Esophagus (tissue), 2 donors: ENCODE results near the gene KCNH2. TPM values are rescaled to one million over a fixed set of nuclear protein-coding genes. Genes with fewer than 3 reads are reported as not detected.

Experiments
- H3K27ac ChIP-seq, 2 donors: one replicate each; pipeline ENCODE4 v1.5.1; 2013; ENCODE audit warnings: low read depth in 2 of 2, mild to moderate bottlenecking in 2 of 2, inconsistent platforms in 1 of 2, low read length in 1 of 2, moderate library complexity in 1 of 2
- H3K27me3 ChIP-seq, 2 donors: one replicate each; pipeline ENCODE4 v1.6.1; 2013; ENCODE audit warnings: low read length in 2 of 2, control low read depth in 1 of 2, mild to moderate bottlenecking in 1 of 2; ENCODE audit not compliant: insufficient read depth in 2 of 2, control insufficient read depth in 1 of 2
- H3K36me3 ChIP-seq, 2 donors: one replicate each; pipeline ENCODE4 v1.6.1; 2013; ENCODE audit warnings: low read length in 1 of 2; ENCODE audit not compliant: control insufficient read depth in 2 of 2, insufficient read depth in 2 of 2
- H3K4me1 ChIP-seq, 2 donors: one replicate each; pipeline ENCODE4 v1.6.1; 2013; ENCODE audit warnings: low read length in 1 of 2; ENCODE audit not compliant: control insufficient read depth in 2 of 2, insufficient read depth in 2 of 2
- H3K4me3 ChIP-seq, 2 donors: one replicate each; pipeline ENCODE4 v1.5.1; 2013; ENCODE audit warnings: low read length in 2 of 2, mild to moderate bottlenecking in 2 of 2, low read depth in 1 of 2, moderate library complexity in 1 of 2
- H3K9me3 ChIP-seq, 2 donors: one replicate each; pipeline ENCODE4 v1.6.1; 2013; ENCODE audit warnings: mild to moderate bottlenecking in 2 of 2, low read depth in 1 of 2, low read length in 1 of 2, moderate library complexity in 1 of 2; ENCODE audit not compliant: control insufficient read depth in 2 of 2, insufficient read depth in 1 of 2
- WGBS, 2 donors: extraction: QIAGEN DNeasy Blood & Tissue Kit; methylation state at CpG; one replicate each; pipeline ENCODE4 v1.1.7; 2013; 5-methylcytosine and 5-hydroxymethylcytosine counted together
- polyA plus RNA-seq, 2 donors: library from polyadenylated mRNA; stranded (reverse); fragments of 200-250 nt; gene quantifications; one replicate each; pipeline ENCODE4 v1.2.3, GENCODE V29; 2013
- donor health status: healthy with polysubstance abuse.
- donor health status: Bipolar disorder and iron deficiency.

The KCNH2 gene
- polyA plus RNA-seq, 2 donors: 0.88 to 2.0 TPM

DNA sequence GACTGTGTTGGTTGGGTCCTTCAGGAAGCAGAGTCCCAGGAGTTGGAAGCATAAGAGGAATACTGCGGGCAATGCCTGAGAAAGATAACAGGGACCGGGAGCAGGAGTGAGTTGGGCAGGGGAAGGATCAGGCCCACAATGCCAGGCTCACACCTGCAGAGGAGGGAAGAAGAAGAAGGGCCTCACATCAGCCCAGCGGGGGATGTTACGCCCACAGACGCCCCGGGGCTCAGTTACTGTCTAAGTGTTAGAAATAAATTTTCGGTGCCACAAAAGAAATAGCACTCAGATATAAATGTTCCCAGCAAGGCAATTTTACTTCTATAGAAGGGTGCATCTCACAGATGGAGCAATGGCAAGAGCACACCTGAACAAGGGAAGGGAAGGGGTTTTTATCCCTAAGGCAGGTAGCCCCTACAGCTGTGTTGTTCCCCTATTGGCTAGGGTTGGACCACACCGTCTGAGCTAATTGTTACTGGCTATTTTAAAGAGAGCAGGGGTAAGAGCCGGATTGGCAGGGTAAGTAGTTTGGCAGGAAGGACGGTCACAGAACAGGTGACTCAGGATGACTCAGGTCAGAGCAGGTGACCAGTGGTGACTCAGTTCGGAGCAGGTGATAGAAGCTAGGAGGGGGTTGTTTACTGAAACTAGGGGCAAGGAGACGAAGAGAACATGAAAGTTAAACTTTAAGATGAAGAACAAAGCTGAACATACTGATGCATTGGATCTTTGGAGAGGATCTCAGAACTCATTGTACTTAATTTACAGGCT, 12.5 kb upstream of the KCNH2 start, which contains the start of gene NOS3:
Gene NOS3 (plus strand): TSS at position 602 of the 771 bp plus-strand sequence. CDS start 2,787 bp downstream, outside the sequence.
- 76 to 82% methylated on average over 12 of the region's 12 CpGs for WGBS, 2 donors
- Histone ChIP-seq H3K27ac (no peak within 1 kb of the TSS), H3K4me1 (peaks cover 0 to 6% of the 10 kb centered on the region in 2 donors), H3K4me3 (no peak within 1 kb of the TSS), H3K9me3 (peaks cover 0 to 15% of the 10 kb centered on the region in 2 donors), H3K27me3 (no peaks in the 10 kb centered on the region), H3K36me3 (no peaks in the 10 kb centered on the region)

DNA sequence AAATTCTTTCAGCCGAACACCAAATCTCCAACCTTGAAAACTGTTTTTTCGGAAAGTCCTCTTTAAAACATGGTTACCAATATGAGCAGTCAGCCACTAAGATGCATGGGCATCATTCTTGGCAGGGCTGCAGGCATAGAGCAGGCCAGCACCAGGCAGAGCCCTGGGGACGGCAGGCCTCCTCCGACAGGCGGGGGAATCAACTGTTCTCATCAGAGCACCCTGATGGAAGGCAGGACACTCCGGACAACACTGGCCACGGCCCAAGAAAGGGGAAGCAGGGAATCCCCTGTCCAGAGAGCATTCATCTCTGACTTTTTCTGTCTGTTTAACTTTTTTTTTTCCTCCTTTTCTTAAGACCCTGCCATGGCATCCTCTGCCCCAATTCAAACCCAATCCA, 11.3 kb upstream of the KCNH2 start:
- H3K4me1 ChIP-seq: peaks cover 0 to 6% of the 10 kb centered on the region in 2 donors
- peaks cover 0 to 15% of the 10 kb centered on the region in 2 donors for H3K9me3 ChIP-seq
- H3K27ac ChIP-seq: no peak overlapping the region
- no peak overlapping the region for H3K4me3 ChIP-seq
- WGBS, 2 donors: 59 to 67% methylated on average over 7 of the region's 7 CpGs
- no peaks in the 10 kb centered on the region for H3K36me3 ChIP-seq
- no peaks in the 10 kb centered on the region for H3K27me3 ChIP-seq

DNA sequence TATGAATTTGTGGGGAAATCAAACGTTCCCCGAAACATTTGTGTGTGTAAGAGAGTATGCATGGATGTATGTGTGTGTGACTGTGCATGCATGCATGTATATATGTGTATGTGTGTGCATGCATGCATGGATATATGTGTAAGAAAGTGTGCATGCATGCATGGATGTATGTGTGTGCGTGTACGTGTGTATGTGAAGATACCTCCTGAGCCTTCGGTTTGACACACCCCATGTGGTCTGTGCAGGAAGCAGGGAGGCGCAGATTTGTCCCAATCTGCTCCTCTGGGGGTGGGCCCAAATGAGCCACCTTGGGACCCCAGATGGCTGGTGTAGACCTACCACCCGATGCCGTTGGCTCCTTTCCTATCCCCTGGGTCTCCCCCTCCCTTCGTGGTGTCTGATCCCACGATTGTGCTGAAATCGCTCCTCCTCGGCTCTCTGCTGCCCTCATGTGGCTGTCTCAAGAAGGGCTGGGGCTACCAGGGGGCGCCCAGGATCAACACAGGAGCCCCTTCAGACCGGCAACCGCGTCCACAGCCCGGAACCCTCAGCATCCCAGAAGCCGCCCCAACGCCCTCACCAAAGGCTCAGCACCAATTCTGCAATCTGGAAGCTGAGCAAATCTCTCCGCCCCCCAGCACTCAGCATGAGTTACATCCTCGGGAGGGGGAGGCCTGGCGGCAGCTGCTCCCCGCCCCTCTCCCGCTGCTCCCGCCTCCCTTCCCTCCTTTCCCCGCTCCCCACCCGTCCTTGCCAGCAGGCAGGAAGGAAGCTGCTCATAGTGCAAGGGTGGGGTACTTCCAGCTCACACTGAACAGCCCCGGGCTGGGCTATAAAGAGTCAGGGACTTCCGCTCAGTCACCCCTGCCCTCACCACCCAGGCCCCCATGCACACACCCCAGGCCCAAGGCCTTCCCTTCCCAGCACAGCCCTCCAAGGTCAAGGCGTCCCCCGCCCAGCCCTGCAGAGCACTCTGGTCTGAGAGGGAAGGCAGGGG, 10.4 kb upstream of the KCNH2 start:
- H3K4me3 ChIP-seq: no peak overlapping the region
- WGBS, 2 donors: 16 to 19% methylated on average over 29 to 31 of the region's 31 CpGs
- H3K4me1 ChIP-seq: peaks cover 0 to 6% of the 10 kb centered on the region in 2 donors
- H3K9me3 ChIP-seq: peaks cover 0 to 15% of the 10 kb centered on the region in 2 donors
- no peaks in the 10 kb centered on the region for H3K36me3 ChIP-seq
- no peaks in the 10 kb centered on the region for H3K27me3 ChIP-seq
- H3K27ac ChIP-seq: peak overlapping the region in 1 of 2 donors; percentile 35

DNA sequence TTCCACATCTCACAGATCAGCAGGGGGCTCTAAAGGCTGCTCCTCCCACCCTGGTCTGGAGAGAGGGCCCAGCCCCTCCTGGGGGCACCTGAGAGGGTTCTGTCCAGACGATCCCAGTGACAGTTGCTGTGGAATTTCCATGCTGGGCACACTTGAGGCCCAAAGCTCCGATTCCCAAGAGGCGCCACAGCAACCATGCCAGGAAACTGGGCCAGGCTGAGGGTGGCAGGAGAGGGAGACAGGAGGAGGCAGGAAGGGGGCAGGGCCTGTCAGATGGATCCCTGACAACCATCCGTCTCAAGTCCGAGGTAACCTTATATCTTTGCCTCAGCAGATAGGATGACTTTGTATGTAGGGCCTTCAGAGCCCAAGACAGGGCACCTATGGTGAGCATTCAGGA, 8.4 kb upstream of the KCNH2 start:
- Histone ChIP-seq H3K27me3 (no peaks in the 10 kb centered on the region), H3K27ac (no peak overlapping the region), H3K4me1 (peaks cover 0 to 6% of the 10 kb centered on the region in 2 donors), H3K9me3 (peaks cover 0 to 15% of the 10 kb centered on the region in 2 donors), H3K36me3 (no peaks in the 10 kb centered on the region), H3K4me3 (no peak overlapping the region)
- WGBS, 2 donors: 63 to 73% methylated on average over 5 of the region's 5 CpGs

DNA sequence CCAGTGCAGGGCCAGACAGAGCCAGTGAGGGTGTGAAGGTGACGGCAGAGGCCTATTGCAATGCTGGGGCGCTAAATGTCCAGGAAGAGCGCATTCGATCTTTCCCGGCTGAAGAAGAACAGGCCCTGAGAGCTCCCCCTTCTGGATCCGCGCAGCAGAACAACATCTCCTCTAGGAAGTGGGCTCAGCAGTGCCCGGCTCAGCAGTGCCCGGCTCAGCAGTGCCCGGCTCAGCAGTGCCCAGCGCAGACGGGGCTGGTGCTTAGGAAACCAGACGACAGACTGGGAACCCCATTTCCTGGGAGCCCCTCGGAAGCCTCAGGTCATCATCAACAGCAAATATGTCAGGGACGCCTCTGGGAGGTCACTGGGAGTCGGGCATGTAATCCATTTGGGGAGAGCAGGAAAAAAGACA, 8.0 kb upstream of the KCNH2 start:
- no peaks in the 10 kb centered on the region for H3K27me3 ChIP-seq
- WGBS, 2 donors: 9 to 12% methylated on average over 16 of the region's 16 CpGs
- H3K4me3 ChIP-seq: no peak overlapping the region
- no peaks in the 10 kb centered on the region for H3K36me3 ChIP-seq
- peaks cover 0 to 11% of the 10 kb centered on the region in 2 donors for H3K9me3 ChIP-seq
- H3K27ac ChIP-seq: no peak overlapping the region
- peaks cover 0 to 6% of the 10 kb centered on the region in 2 donors for H3K4me1 ChIP-seq

DNA sequence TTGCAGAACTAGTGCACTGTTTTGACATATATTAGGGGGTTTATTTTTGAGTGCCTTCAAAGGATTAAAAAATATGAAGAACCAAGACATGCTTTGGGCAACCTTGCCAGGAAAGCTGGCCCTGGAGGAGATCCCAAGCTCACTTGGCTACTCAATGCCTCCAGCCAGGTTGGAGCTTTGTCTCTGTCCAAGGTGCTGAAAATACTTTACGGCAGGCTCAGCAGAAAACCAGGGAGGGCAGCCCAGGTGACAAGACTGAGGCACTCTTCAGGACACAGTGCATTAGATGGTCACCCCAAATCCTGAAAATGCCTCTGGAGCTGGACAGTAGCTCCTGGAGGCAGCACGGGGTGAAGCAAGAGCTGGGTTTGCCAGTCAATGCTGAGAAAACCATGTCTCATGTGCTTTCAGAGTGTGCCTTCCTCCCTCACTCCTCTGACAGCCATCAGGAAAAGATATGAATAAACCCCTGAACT, 5.8 kb upstream of the KCNH2 start:
- no peaks in the 10 kb centered on the region for H3K27me3 ChIP-seq
- WGBS, 2 donors: 0 to 8% methylated on average over 2 of the region's 2 CpGs

DNA sequence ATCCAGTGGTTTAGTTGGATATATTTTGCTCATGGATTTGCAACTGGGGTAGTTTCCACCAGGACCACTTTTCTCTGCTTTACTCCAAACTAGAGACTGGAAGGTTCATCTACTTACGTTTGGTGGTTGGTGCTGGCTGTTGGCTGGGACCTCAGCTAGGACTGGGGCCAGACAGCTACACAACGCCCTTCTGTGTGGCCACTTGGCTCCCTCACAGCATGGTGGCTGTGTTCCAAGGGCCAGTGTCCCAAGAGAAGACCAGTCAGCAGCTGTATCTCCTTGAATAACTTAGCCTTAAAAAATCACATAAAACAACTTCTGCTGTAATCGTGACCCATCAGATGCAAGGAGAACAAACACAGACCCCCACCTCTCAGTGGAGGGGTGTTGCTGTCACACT, 4.2 kb upstream of the KCNH2 start:
- peaks cover 4 to 6% of the 10 kb centered on the region in 2 donors for H3K4me1 ChIP-seq
- H3K27me3 ChIP-seq: no peaks in the 10 kb centered on the region
- H3K27ac ChIP-seq: no peak overlapping the region
- no peaks in the 10 kb centered on the region for H3K9me3 ChIP-seq
- WGBS, 2 donors: 39 to 45% methylated on average over 3 of the region's 3 CpGs
- H3K36me3 ChIP-seq: no peaks in the 10 kb centered on the region
- no peak overlapping the region for H3K4me3 ChIP-seq

More for the DNA sequence above, 5.8 kb upstream of the KCNH2 start:
- peaks cover 0 to 6% of the 10 kb centered on the region in 2 donors for H3K4me1 ChIP-seq
- no peaks in the 10 kb centered on the region for H3K36me3 ChIP-seq
- no peak overlapping the region for H3K4me3 ChIP-seq
- H3K27ac ChIP-seq: no peak overlapping the region
- no peaks in the 10 kb centered on the region for H3K9me3 ChIP-seq

DNA sequence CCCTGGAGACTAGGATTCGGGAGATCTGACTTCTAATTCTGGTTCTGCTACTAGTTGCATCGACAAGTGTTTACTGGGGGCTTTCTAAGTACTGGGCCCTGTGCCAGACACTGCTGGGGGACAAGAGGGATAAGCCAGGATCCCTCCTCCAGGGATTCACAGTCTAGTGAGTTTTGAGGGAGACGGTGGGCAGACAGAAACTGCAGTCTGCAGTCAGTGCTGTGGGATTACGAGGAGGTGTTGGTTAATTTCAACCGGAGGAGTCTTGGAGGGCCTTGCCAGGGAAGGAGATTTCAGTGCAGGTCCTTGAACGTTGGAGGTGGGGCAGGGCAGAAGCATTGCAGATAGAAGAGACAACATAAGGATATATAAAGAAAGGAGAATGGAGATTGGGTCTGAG, 3.5 kb upstream of the KCNH2 start:
- H3K4me3 ChIP-seq: no peak overlapping the region
- no peaks in the 10 kb centered on the region for H3K9me3 ChIP-seq
- WGBS, 2 donors: 62% methylated on average over 6 of the region's 6 CpGs
- no peaks in the 10 kb centered on the region for H3K36me3 ChIP-seq
- peaks cover 4 to 7% of the 10 kb centered on the region in 2 donors for H3K4me1 ChIP-seq
- no peak overlapping the region for H3K27ac ChIP-seq
- peaks cover 0 to 3% of the 10 kb centered on the region in 2 donors for H3K27me3 ChIP-seq

DNA sequence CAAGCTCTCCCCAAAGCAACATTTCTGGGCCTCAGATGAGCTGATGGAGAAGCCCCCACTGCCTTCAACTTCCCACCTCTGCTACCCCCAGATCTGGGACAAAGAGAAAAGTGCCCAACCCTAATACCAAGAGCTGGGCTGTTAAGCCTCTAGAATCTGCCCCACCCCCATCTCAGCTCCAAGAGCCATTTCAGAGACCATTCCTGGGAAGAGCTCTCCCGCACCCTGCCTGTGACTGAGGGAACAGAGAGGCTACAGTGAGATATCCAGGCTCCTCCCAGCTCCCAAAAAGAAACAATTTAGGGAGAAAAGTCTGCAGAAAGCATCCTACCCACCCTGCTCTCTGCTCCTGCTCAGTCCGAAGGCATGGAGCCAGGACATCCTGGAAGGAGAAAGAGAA, 2.5 kb upstream of the KCNH2 start:
- Histone ChIP-seq H3K36me3 (no peaks in the 10 kb centered on the region), H3K4me3 (no peak overlapping the region), H3K4me1 (peaks cover 6 to 7% of the 10 kb centered on the region in 2 donors), H3K9me3 (no peaks in the 10 kb centered on the region), H3K27ac (no peak overlapping the region), H3K27me3 (peaks cover 0 to 3% of the 10 kb centered on the region in 2 donors)
- WGBS, 2 donors: 33 to 48% methylated on average over 2 of the region's 2 CpGs
